ENCODE data around the gene ABCC9. TPM values are rescaled to one million over a fixed set of nuclear protein-coding genes. Genes with fewer than 3 reads are reported as not detected.

ABCC9 gene
- polyA plus RNA-seq, 1 of the 3 experiments (the other 2 are of a cell fraction) = 0.02 TPM

DNA sequence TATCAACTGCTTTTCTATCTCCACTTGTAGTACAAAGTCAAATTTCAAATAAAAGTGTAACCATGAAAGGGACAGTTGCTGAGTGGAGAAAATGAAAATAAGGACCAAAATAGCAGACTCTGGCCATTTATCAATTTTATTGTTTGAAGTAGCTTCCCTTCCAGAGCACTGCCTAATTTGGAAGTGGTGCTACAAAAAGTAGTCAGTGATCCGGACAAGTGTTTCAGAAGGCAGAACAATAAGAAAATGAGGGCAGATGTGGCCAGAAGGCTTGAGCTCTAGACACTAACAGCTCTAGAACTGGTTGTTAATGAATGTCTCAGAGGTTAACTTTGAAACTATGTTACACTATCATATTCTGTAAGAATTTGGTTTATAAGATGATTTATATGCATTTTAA lies 48.9 kb downstream of the ABCC9 start:
- no peak overlapping the region for H3K4me3 ChIP-seq (ENCODE audit: low read depth in 2 of 2, low read length in 1 of 2)
- no peak overlapping the region for H3K9ac ChIP-seq
- H3K9me2 ChIP-seq = 0 out of 2 replicates have a peak, but pooled peaks cover 2% of the 10 kb centered on the region
- H3K36me3 ChIP-seq (replicated peaks in 1 of 2; ENCODE audit: control insufficient read depth in 1 of 2, insufficient read depth in 2 of 2, low read length in 1 of 2) = no peaks in the 10 kb centered on the region
- H3K79me2 ChIP-seq (ENCODE audit: insufficient read depth) = no peaks in the 10 kb centered on the region
- CTCF ChIA-PET = interaction anchor here (0.6 kb wide), 1 partner anchor 979 kb away, joined by 3 read pairs; no protein-coding TSS in a partner anchor
- no peaks in the 10 kb centered on the region for H3F3A ChIP-seq (replicated peaks; ENCODE audit: insufficient read depth)
- no peaks in the 10 kb centered on the region for H4K20me1 ChIP-seq (ENCODE audit: insufficient read depth)
- H3K4me1 ChIP-seq (ENCODE audit: control insufficient read depth in 1 of 2, insufficient read depth in 2 of 2, low read depth in 1 of 2, low read length in 1 of 2) = no peaks in the 10 kb centered on the region
- POLR2A ChIA-PET = no interaction called here
- no peak for TF ChIP-seq SMC3 (IDR thresholded peaks at IDR 0.05; ENCODE audit: low read depth, low read length)
- TF ChIP-seq, protein P1, sequence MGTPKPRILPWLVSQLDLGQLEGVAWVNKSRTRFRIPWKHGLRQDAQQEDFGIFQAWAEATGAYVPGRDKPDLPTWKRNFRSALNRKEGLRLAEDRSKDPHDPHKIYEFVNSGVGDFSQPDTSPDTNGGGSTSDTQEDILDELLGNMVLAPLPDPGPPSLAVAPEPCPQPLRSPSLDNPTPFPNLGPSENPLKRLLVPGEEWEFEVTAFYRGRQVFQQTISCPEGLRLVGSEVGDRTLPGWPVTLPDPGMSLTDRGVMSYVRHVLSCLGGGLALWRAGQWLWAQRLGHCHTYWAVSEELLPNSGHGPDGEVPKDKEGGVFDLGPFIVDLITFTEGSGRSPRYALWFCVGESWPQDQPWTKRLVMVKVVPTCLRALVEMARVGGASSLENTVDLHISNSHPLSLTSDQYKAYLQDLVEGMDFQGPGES (IDR thresholded peaks at IDR 0.05; ENCODE audit: low read depth, low read length) = no peak
- no peak for TF ChIP-seq USF2 (IDR thresholded peaks at IDR 0.05; ENCODE audit: borderline replicate concordance, low read depth, low read length)
- no peak for TF ChIP-seq TCF12 (IDR thresholded peaks at IDR 0.05)
- TF ChIP-seq RXRA (IDR thresholded peaks at IDR 0.05; ENCODE audit: borderline replicate concordance, low read depth) = no peak
- no peak for TF ChIP-seq POLR2AphosphoS5 (IDR thresholded peaks at IDR 0.05; ENCODE audit: low read depth, low read length)
- no peak for TF ChIP-seq EZH2phosphoT487 (IDR thresholded peaks at IDR 0.05; ENCODE audit: borderline replicate concordance, low read depth)
- no peak for TF ChIP-seq RCOR1 (IDR thresholded peaks at IDR 0.05; ENCODE audit: low read length)
- no peak for TF ChIP-seq NFIC (IDR thresholded peaks at IDR 0.05; ENCODE audit: borderline replicate concordance)
- TF ChIP-seq MEF2A (IDR thresholded peaks at IDR 0.05; ENCODE audit: borderline replicate concordance, low read depth) = no peak
- no peak for TF ChIP-seq FOXJ3 (CRISPR knock-in tag; IDR thresholded peaks at IDR 0.05)
- TF ChIP-seq, protein P2, sequence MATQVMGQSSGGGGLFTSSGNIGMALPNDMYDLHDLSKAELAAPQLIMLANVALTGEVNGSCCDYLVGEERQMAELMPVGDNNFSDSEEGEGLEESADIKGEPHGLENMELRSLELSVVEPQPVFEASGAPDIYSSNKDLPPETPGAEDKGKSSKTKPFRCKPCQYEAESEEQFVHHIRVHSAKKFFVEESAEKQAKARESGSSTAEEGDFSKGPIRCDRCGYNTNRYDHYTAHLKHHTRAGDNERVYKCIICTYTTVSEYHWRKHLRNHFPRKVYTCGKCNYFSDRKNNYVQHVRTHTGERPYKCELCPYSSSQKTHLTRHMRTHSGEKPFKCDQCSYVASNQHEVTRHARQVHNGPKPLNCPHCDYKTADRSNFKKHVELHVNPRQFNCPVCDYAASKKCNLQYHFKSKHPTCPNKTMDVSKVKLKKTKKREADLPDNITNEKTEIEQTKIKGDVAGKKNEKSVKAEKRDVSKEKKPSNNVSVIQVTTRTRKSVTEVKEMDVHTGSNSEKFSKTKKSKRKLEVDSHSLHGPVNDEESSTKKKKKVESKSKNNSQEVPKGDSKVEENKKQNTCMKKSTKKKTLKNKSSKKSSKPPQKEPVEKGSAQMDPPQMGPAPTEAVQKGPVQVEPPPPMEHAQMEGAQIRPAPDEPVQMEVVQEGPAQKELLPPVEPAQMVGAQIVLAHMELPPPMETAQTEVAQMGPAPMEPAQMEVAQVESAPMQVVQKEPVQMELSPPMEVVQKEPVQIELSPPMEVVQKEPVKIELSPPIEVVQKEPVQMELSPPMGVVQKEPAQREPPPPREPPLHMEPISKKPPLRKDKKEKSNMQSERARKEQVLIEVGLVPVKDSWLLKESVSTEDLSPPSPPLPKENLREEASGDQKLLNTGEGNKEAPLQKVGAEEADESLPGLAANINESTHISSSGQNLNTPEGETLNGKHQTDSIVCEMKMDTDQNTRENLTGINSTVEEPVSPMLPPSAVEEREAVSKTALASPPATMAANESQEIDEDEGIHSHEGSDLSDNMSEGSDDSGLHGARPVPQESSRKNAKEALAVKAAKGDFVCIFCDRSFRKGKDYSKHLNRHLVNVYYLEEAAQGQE (IDR thresholded peaks at IDR 0.05; ENCODE audit: low read depth, low read length) = no peak
- TF ChIP-seq EP300 (IDR thresholded peaks at IDR 0.05; ENCODE audit: borderline replicate concordance in 1 of 2, low read depth in 1 of 2, low read length in 1 of 2) = no peak
- TF ChIP-seq RAD21 (IDR thresholded peaks at IDR 0.05; ENCODE audit: low read length) = no peak
- TF ChIP-seq CHD2 (IDR thresholded peaks at IDR 0.05; ENCODE audit: low read length, partially characterized antibody) = no peak
- TF ChIP-seq, protein P3, sequence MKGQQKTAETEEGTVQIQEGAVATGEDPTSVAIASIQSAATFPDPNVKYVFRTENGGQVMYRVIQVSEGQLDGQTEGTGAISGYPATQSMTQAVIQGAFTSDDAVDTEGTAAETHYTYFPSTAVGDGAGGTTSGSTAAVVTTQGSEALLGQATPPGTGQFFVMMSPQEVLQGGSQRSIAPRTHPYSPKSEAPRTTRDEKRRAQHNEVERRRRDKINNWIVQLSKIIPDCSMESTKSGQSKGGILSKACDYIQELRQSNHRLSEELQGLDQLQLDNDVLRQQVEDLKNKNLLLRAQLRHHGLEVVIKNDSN (IDR thresholded peaks at IDR 0.05; ENCODE audit: borderline replicate concordance, low read depth) = no peak
- TF ChIP-seq SIN3A (IDR thresholded peaks at IDR 0.05; ENCODE audit: borderline replicate concordance, low read depth, low read length) = no peak
- H3K27me3 ChIP-seq (ENCODE audit: insufficient read depth) = no peaks in the 10 kb centered on the region
- H3K27ac ChIP-seq (ENCODE audit: low read depth in 2 of 2, low read length in 1 of 2) = no peak overlapping the region
- H3K4me2 ChIP-seq = no peak overlapping the region
- H2AFZ ChIP-seq (ENCODE audit: low read depth) = no peak overlapping the region
- H3K9me3 ChIP-seq = no peaks in the 10 kb centered on the region
- no peak for DNase-seq
- WGBS (ENCODE audit: low lambda C conversion rate) = 8% methylated on average over 1 of the region's 1 CpG
